Measurements from ENCODE around the gene PCDH9. TPM values are rescaled to one million over a fixed set of nuclear protein-coding genes. Genes with fewer than 3 reads are reported as not detected.
A peak's percentile ranks its signal among the peaks of the same experiment; 100 is the strongest.

PCDH9 gene
- polyA plus RNA-seq, 1 donor = 1.8 TPM

- Histone ChIP-seq H3K27me3 (ENCODE audit: control insufficient read depth, insufficient read depth, low read length) (no peaks in the 10 kb centered on the region), H3K9me3 (ENCODE audit: control insufficient read depth, low read depth, low read length) (no peaks in the 10 kb centered on the region), H3K4me3 (ENCODE audit: low read length) (no peak overlapping the region), H3K27ac (ENCODE audit: low read length) (no peak overlapping the region), H3K4me1 (ENCODE audit: control insufficient read depth, insufficient read depth, low read length) (no peaks in the 10 kb centered on the region), H3K36me3 (ENCODE audit: control insufficient read depth, insufficient read depth, low read length) (no peaks in the 10 kb centered on the region)
- DNase-seq = peak; percentile 3 to 8
- no CpG with 5 or more reads among the region's 4 CpGs for WGBS (ENCODE audit: insufficient coverage, low lambda C conversion rate)
Measured at GRCh38 chr13:67048084-67048820, 181.9 kb downstream of the PCDH9 start.

GRCh38 chr13:67045357-67045756, 184.8 kb downstream of the PCDH9 start:
- no peaks in the 10 kb centered on the region for H3K4me1 ChIP-seq (ENCODE audit: control insufficient read depth, insufficient read depth, low read length)
- no peak overlapping the region for H3K27ac ChIP-seq (ENCODE audit: low read length)
- no peaks in the 10 kb centered on the region for H3K27me3 ChIP-seq (ENCODE audit: control insufficient read depth, insufficient read depth, low read length)
- no peak for DNase-seq
- no peaks in the 10 kb centered on the region for H3K36me3 ChIP-seq (ENCODE audit: control insufficient read depth, insufficient read depth, low read length)
- no CpG with 5 or more reads among the region's 1 CpG for WGBS (ENCODE audit: insufficient coverage, low lambda C conversion rate)
- no peaks in the 10 kb centered on the region for H3K9me3 ChIP-seq (ENCODE audit: control insufficient read depth, low read depth, low read length)
- H3K4me3 ChIP-seq (ENCODE audit: low read length) = no peak overlapping the region

GRCh38 chr13:67043901-67044300, 186.2 kb downstream of the PCDH9 start:
- no peak overlapping the region for H3K27ac ChIP-seq (ENCODE audit: low read length)
- no peaks in the 10 kb centered on the region for H3K9me3 ChIP-seq (ENCODE audit: control insufficient read depth, low read depth, low read length)
- no peak for DNase-seq
- H3K4me1 ChIP-seq (ENCODE audit: control insufficient read depth, insufficient read depth, low read length) = no peaks in the 10 kb centered on the region
- H3K36me3 ChIP-seq (ENCODE audit: control insufficient read depth, insufficient read depth, low read length) = no peaks in the 10 kb centered on the region
- no peaks in the 10 kb centered on the region for H3K27me3 ChIP-seq (ENCODE audit: control insufficient read depth, insufficient read depth, low read length)
- H3K4me3 ChIP-seq (ENCODE audit: low read length) = no peak overlapping the region
- 89% methylated on average over 1 of the region's 1 CpG for whole genome bisulfite sequencing (ENCODE audit: insufficient coverage, low lambda C conversion rate)

GRCh38 chr13:67042556-67042955, 187.6 kb downstream of the PCDH9 start:
- H3K4me1 ChIP-seq (ENCODE audit: control insufficient read depth, insufficient read depth, low read length) = no peaks in the 10 kb centered on the region
- no peak overlapping the region for H3K4me3 ChIP-seq (ENCODE audit: low read length)
- H3K36me3 ChIP-seq (ENCODE audit: control insufficient read depth, insufficient read depth, low read length) = no peaks in the 10 kb centered on the region
- no peaks in the 10 kb centered on the region for H3K9me3 ChIP-seq (ENCODE audit: control insufficient read depth, low read depth, low read length)
- H3K27ac ChIP-seq (ENCODE audit: low read length) = no peak overlapping the region
- no peaks in the 10 kb centered on the region for H3K27me3 ChIP-seq (ENCODE audit: control insufficient read depth, insufficient read depth, low read length)
- no peak for DNase-seq
- WGBS (ENCODE audit: insufficient coverage, low lambda C conversion rate) = 78% methylated on average over 1 of the region's 2 CpGs

GRCh38 chr13:67036699-67037457, 193.3 kb downstream of the PCDH9 start:
- Histone ChIP-seq H3K9me3 (ENCODE audit: control insufficient read depth, low read depth, low read length) (no peaks in the 10 kb centered on the region), H3K4me1 (ENCODE audit: control insufficient read depth, insufficient read depth, low read length) (no peaks in the 10 kb centered on the region), H3K4me3 (ENCODE audit: low read length) (no peak overlapping the region), H3K36me3 (ENCODE audit: control insufficient read depth, insufficient read depth, low read length) (no peaks in the 10 kb centered on the region), H3K27me3 (ENCODE audit: control insufficient read depth, insufficient read depth, low read length) (no peaks in the 10 kb centered on the region), H3K27ac (ENCODE audit: low read length) (no peak overlapping the region)
- WGBS (ENCODE audit: insufficient coverage, low lambda C conversion rate) = 56% methylated on average over 1 of the region's 10 CpGs
- DNase-seq = no peak

GRCh38 chr13:67033170-67033569, 197.0 kb downstream of the PCDH9 start:
- Histone ChIP-seq H3K9me3 (ENCODE audit: control insufficient read depth, low read depth, low read length) (no peaks in the 10 kb centered on the region), H3K4me3 (ENCODE audit: low read length) (no peak overlapping the region), H3K4me1 (ENCODE audit: control insufficient read depth, insufficient read depth, low read length) (no peaks in the 10 kb centered on the region), H3K36me3 (ENCODE audit: control insufficient read depth, insufficient read depth, low read length) (no peaks in the 10 kb centered on the region), H3K27ac (ENCODE audit: low read length) (no peak overlapping the region), H3K27me3 (ENCODE audit: control insufficient read depth, insufficient read depth, low read length) (no peaks in the 10 kb centered on the region)
- DNase-seq = no peak
- WGBS (ENCODE audit: insufficient coverage, low lambda C conversion rate) = no CpG with 5 or more reads among the region's 1 CpG

GRCh38 chr13:67023130-67023876, 206.8 kb downstream of the PCDH9 start:
- Histone ChIP-seq H3K9me3 (ENCODE audit: control insufficient read depth, low read depth, low read length) (no peaks in the 10 kb centered on the region), H3K4me3 (ENCODE audit: low read length) (no peak overlapping the region), H3K27ac (ENCODE audit: low read length) (no peak overlapping the region), H3K27me3 (ENCODE audit: control insufficient read depth, insufficient read depth, low read length) (no peaks in the 10 kb centered on the region), H3K4me1 (ENCODE audit: control insufficient read depth, insufficient read depth, low read length) (no peaks in the 10 kb centered on the region), H3K36me3 (ENCODE audit: control insufficient read depth, insufficient read depth, low read length) (no peaks in the 10 kb centered on the region)
- WGBS (ENCODE audit: insufficient coverage, low lambda C conversion rate) = 33% methylated on average over 2 of the region's 4 CpGs
- peak in 1 of 2 donors; percentile 6 for DNase-seq

GRCh38 chr13:67018775-67019174, 211.4 kb downstream of the PCDH9 start:
- Histone ChIP-seq H3K27me3 (ENCODE audit: control insufficient read depth, insufficient read depth, low read length) (no peaks in the 10 kb centered on the region), H3K27ac (ENCODE audit: low read length) (no peak overlapping the region), H3K36me3 (ENCODE audit: control insufficient read depth, insufficient read depth, low read length) (no peaks in the 10 kb centered on the region), H3K4me3 (ENCODE audit: low read length) (no peak overlapping the region), H3K4me1 (ENCODE audit: control insufficient read depth, insufficient read depth, low read length) (no peaks in the 10 kb centered on the region), H3K9me3 (ENCODE audit: control insufficient read depth, low read depth, low read length) (no peaks in the 10 kb centered on the region)
- no peak for DNase-seq
- 100% methylated on average over 3 of the region's 3 CpGs for WGBS (ENCODE audit: insufficient coverage, low lambda C conversion rate)

- H3K27ac ChIP-seq (ENCODE audit: low read length) = no peak overlapping the region
- H3K4me3 ChIP-seq (ENCODE audit: low read length) = no peak overlapping the region
- no peaks in the 10 kb centered on the region for H3K9me3 ChIP-seq (ENCODE audit: control insufficient read depth, low read depth, low read length)
- no peaks in the 10 kb centered on the region for H3K36me3 ChIP-seq (ENCODE audit: control insufficient read depth, insufficient read depth, low read length)
- WGBS (ENCODE audit: insufficient coverage, low lambda C conversion rate) = 94% methylated on average over 2 of the region's 2 CpGs
- H3K4me1 ChIP-seq (ENCODE audit: control insufficient read depth, insufficient read depth, low read length) = no peaks in the 10 kb centered on the region
- H3K27me3 ChIP-seq (ENCODE audit: control insufficient read depth, insufficient read depth, low read length) = no peaks in the 10 kb centered on the region
- DNase-seq = no peak
Measured at GRCh38 chr13:67017276-67017675, 212.9 kb downstream of the PCDH9 start.

GRCh38 chr13:67015976-67016600, 214.0 kb downstream of the PCDH9 start:
- H3K4me3 ChIP-seq (ENCODE audit: low read length) = no peak overlapping the region
- no peak for DNase-seq
- H3K4me1 ChIP-seq (ENCODE audit: control insufficient read depth, insufficient read depth, low read length) = no peaks in the 10 kb centered on the region
- WGBS (ENCODE audit: insufficient coverage, low lambda C conversion rate) = 100% methylated on average over 1 of the region's 2 CpGs
- no peaks in the 10 kb centered on the region for H3K9me3 ChIP-seq (ENCODE audit: control insufficient read depth, low read depth, low read length)
- no peak overlapping the region for H3K27ac ChIP-seq (ENCODE audit: low read length)
- no peaks in the 10 kb centered on the region for H3K27me3 ChIP-seq (ENCODE audit: control insufficient read depth, insufficient read depth, low read length)
- H3K36me3 ChIP-seq (ENCODE audit: control insufficient read depth, insufficient read depth, low read length) = no peaks in the 10 kb centered on the region
